Activated CD4-positive, alpha-beta T cell treated with anti-CD3 and anti-CD28 coated beads for 1 hour (primary cell): ENCODE data around the gene RAPGEF3.

Source experiments
- DNase-seq: peaks from one replicate; pipeline ENCODE4 v3.0.0-alpha.2; 2020

Gene RAPGEF3

GRCh38 chr12:47741340-47741703 is 17.4 kb downstream of the RAPGEF3 start:
- DNase-seq, result peak; percentile 39

GRCh38 chr12:47740606-47741339 is 17.9 kb downstream of the RAPGEF3 start:
- no peak for DNase-seq

GRCh38 chr12:47739979-47740378 is 18.7 kb downstream of the RAPGEF3 start:
- no peak for DNase-seq

- no peak for DNase-seq
Observed at GRCh38 chr12:47739297-47739696, 19.4 kb downstream of the RAPGEF3 start.

GRCh38 chr12:47737936-47738594 is 20.6 kb downstream of the RAPGEF3 start:
- DNase-seq, result no peak

- DNase-seq, result no peak
Observed at GRCh38 chr12:47736877-47737676, 21.6 kb downstream of the RAPGEF3 start.

- no peak for DNase-seq
Observed at GRCh38 chr12:47736216-47736615, 22.5 kb downstream of the RAPGEF3 start.

GRCh38 chr12:47735649-47736048 is 23.0 kb downstream of the RAPGEF3 start:
- no peak for DNase-seq

GRCh38 chr12:47734725-47735480 is 23.8 kb downstream of the RAPGEF3 start:
- DNase-seq, result no peak

GRCh38 chr12:47733142-47733541 is 25.5 kb downstream of the RAPGEF3 start:
- no peak for DNase-seq

GRCh38 chr12:47732504-47732903 is 26.2 kb downstream of the RAPGEF3 start:
- no peak for DNase-seq

GRCh38 chr12:47731723-47732122 is 27.0 kb downstream of the RAPGEF3 start:
- no peak for DNase-seq

- no peak for DNase-seq
Observed at GRCh38 chr12:47730341-47730744, 28.3 kb downstream of the RAPGEF3 start.

- DNase-seq, result no peak
Observed at GRCh38 chr12:47729233-47729632, 29.4 kb downstream of the RAPGEF3 start.

GRCh38 chr12:47725893-47726292 is 32.8 kb downstream of the RAPGEF3 start:
- DNase-seq, result no peak

GRCh38 chr12:47725091-47725772 is 33.4 kb downstream of the RAPGEF3 start, which contains the start of gene ENDOU:
Gene ENDOU (minus strand): TSS chr12:47725490. CDS start chr12:47725413, 77 bp downstream.
- no peak for DNase-seq

- DNase-seq, result no peak
Observed at GRCh38 chr12:47722941-47723631, 35.6 kb downstream of the RAPGEF3 start.

GRCh38 chr12:47722136-47722834 is 36.4 kb downstream of the RAPGEF3 start:
- DNase-seq, result no peak

- DNase-seq, result no peak
Observed at GRCh38 chr12:47721431-47721973, 37.2 kb downstream of the RAPGEF3 start.

- no peak for DNase-seq
Observed at GRCh38 chr12:47718531-47718930, 40.1 kb downstream of the RAPGEF3 start.
